ENCODE results near the gene FN1. TPM values are rescaled to one million over a fixed set of nuclear protein-coding genes. Genes with fewer than 3 reads are reported as not detected.

Gene FN1
- total RNA-seq, 8 experiments from 2014 or later: 5.6 to 1,687 (median 166) TPM

DNA sequence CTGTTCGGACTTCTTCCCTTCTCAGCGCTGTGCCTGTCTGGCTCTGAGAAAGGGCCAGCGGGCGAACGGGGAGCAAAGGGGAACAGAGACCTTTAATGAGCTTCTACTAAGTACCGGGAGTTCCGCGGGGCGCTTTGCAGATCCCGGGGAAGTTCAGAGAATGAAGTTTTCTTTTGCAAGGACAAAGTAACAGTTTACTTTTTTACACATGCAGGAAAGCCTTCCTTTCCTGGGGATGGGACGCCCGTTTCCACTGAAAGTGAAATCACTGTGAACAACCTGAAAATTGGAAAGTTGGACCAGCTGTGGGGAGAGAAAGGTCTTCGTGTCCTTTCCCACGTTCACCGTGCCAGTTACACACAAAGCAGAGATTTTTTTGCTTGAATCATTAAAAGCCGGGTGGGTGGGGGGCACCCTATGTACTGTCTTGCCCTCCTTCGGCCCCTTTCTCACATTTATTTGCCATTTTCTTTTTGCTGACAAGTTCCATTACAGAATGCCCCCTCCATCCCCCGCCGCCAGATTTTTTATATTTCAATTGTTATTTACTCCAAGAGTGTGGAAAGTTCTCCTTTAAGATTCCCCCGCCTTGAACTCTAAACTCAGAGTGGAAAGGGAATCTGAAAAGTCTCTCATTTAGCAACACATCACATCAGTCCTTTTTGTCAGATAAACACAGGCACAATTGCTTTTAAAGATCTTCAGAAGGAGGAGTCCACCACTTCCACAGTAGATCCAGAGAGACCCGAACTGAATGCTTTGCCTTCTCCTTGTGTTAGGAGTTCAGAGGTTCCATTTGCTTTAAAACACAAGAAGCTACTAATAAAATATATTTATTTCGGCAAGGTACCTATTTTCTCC lies 1.1 kb upstream of the FN1 start:
- in situ Hi-C loops (cut with MboI; ENCODE audit: low pct_unique_long_range_greater_than_20kb in 2 of 9, low sequenced_read_pairs in 9 of 9, unreplicated experiment in 9 of 9): loop anchor here in 2 of 9 experiments (25.0 kb wide), 1 partner anchor 475 kb away; no protein-coding TSS in a partner anchor
- 0 to 90% (median 11%) methylated on average over 2 to 19 of the region's 22 CpGs for WGBS, 10 experiments
- Histone ChIP-seq H3K4me3 (peak overlapping the region; percentile 63 to 90 (median 68)), H3K27ac (no peak overlapping the region), H3K4me1 (replicated peaks in 1 of 2) (peaks cover 0 to 3% of the 10 kb centered on the region in 2 donors)
- peak in 2 of 8 experiments; percentile 1 to 4 for ATAC-seq (replicated peaks in 6 of 8)

DNA sequence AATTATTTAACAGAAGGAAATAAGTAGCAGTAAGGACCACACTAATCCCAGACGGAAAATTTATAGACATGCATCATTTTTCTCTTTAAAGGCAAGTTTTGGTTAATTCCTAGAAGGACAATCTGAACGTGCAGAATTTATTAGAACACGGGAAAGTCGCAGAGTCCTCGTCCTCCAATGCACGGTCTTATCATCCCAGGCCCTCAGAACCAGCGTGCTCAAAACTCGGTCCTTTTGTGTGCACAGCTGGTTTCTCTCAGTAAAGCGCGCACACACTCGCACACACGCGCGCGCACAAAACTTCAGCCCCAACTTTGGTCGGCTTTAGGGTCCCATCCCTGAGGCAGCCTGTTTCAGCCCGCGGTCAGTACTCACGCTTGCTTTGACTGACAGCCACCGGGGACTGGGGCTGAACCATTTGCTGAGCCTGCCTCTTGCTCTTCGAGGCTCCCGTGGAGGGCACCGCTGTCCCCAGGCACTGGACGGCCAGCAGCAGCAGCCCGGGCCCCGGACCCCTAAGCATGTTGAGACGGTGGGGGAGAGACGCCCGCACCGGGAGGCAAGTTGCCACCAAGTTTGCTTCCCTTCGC lies 493 bp downstream of the FN1 start:
- in situ Hi-C loops (cut with MboI; ENCODE audit: low pct_unique_long_range_greater_than_20kb in 2 of 9, low sequenced_read_pairs in 9 of 9, unreplicated experiment in 9 of 9): loop anchor here in 2 of 9 experiments (25.0 kb wide), 1 partner anchor 477 kb away; no protein-coding TSS in a partner anchor
- Histone ChIP-seq H3K4me1 (replicated peaks in 1 of 2) (peaks cover 0 to 3% of the 10 kb centered on the region in 2 donors), H3K4me3 (peak overlapping the region; percentile 63 to 90 (median 68)), H3K27ac (no peak overlapping the region)
- WGBS, 10 experiments: 0 to 15% (median 2%) methylated on average over 1 to 17 of the region's 31 CpGs
- peak; percentile 20 to 80 (median 68) for ATAC-seq (replicated peaks in 6 of 8)

DNA sequence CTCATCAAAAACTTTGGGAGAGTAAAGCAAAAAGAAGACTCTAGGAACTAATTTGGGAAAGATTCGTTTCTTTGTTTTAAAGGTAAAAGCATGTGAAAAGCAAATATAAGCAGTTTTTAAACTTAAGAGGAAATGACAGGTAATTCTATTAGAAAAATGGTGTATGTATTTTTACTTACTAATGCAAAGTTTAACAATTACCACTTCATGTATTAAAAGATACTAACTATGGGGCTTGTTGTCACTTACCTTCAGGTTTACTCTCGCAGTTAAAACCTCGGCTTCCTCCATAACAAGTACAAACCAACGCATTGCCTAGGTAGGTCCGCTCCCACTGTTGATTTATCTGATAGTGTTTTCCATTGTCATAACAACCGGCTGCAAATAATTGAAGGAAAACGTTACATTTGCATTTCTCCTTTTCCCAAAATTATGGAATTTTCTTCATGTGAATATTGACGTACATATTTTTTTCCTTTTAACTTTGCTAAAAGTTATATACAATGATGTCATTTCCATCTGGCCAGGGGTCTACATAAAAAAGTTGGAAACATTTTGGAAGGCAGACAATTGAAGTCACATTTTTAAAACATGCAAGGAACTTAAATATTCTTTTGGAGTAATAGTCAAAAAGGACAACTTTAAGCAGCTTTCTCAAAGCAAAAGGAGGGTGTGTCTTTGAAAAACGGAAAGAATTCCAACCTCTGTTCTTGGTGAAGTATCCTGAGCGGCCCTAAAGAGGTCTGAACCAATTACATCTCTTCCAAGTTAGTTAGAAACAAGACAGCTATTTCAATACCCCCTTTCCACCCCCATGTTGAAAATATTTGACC lies 1.2 kb downstream of the FN1 start:
- in situ Hi-C loops (cut with MboI; ENCODE audit: low pct_unique_long_range_greater_than_20kb in 2 of 9, low sequenced_read_pairs in 9 of 9, unreplicated experiment in 9 of 9): loop anchor here in 2 of 9 experiments (25.0 kb wide), 1 partner anchor 478 kb away; no protein-coding TSS in a partner anchor
- ATAC-seq (replicated peaks in 6 of 8): no peak
- no peak overlapping the region for H3K27ac ChIP-seq
- WGBS, 10 experiments: 13 to 62% (median 50%) methylated on average over 3 to 10 of the region's 10 CpGs
- H3K4me1 ChIP-seq (replicated peaks in 1 of 2): peaks cover 0 to 3% of the 10 kb centered on the region in 2 donors
- peak overlapping the region in 1 of 5 donors; percentile 63 for H3K4me3 ChIP-seq

DNA sequence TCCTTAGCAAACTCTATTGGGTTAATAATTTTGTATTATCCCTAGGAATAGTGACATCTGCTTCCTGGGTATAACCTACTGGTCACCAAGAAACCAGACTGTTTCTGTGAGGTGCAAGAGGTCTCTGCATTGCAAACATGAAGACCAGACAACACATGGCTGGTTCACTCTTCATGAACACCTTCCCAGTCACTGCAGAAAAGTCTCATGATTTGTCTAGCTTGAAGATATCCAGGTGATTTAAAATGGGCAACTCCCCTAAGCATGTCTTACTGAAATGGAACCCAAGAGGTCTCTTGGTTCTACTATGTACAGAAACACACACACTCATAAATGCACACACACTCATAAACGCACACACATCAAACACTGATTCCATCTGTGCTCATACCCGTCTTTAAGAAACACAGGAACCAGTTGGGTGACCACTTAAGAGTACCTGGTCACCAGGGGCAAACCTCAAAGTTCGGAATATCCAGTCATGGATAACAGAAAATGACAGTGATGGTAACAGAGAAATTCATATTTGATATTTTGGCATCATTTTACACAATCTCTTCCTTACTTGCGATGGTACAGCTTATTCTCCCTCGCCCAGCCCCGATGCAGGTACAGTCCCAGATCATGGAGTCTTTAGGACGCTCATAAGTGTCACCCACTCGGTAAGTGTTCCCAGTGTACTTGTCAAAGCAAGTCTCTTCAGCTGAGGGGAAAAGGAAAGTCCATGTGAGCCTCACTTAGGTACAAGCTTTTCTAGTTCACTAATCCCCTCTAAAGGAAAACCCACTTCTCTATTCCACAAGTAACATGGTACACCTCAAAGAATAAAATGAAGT lies 2.9 kb downstream of the FN1 start:
- in situ Hi-C loops (cut with MboI; ENCODE audit: low pct_unique_long_range_greater_than_20kb in 2 of 9, low sequenced_read_pairs in 9 of 9, unreplicated experiment in 9 of 9): loop anchor here in 2 of 9 experiments (25.0 kb wide), 1 partner anchor 479 kb away; no protein-coding TSS in a partner anchor
- 89 to 100% (median 100%) methylated on average over 2 to 8 of the region's 8 CpGs; no CpG with 5 or more reads in 3 of the 10 experiments for WGBS, 10 experiments
- Histone ChIP-seq H3K4me1 (replicated peaks in 1 of 2) (peaks cover 0 to 3% of the 10 kb centered on the region in 2 donors), H3K4me3 (no peak overlapping the region), H3K27ac (no peak overlapping the region)
- ATAC-seq (replicated peaks in 6 of 8): no peak

DNA sequence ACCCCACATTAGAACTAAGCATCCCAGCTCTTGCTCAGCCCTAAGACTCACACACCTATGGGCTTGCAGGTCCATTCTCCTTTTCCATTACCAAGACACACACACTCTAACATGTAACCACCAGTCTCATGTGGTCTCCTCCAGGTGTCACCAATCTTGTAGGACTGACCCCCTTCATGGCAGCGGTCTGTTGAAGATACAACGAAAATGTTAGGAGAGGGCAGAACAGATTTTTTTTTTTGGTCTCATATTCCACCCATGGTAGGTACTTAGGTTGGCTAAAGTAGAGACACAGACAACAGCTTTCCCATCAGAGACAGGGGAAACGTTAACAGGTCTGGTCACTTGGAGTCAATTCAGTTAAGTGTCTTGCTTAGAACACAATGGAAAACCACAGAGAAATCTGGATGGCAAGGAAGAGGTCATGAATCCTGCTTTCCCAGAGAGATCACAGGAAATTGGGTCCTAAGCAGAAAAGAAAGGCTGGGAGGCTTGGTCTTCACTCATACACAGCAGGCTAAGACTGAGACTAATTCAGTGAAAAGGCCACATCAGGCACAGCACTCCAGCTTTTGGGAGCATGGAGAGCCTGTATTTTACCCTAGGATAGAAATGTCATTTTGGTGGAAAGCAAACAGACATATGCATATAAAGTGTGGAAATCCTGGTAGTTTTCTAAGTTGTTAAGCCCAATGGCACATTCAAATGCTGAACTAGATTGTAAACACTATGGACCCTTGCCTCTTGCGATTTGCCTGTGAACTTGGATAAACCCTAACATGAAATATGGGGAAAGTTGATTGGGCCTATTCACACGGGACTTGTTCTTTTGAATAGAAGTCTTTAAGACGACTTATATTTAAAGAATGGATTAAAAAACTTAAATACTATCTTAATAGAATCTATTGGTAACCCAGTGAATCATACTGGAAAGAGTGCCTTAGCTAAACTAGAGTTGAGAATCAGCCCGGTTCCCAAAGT lies 3.8 kb downstream of the FN1 start:
- ATAC-seq (replicated peaks in 6 of 8): no peak
- Histone ChIP-seq H3K4me1 (replicated peaks in 1 of 2) (peaks cover 0 to 2% of the 10 kb centered on the region in 2 donors), H3K27ac (no peak overlapping the region), H3K4me3 (no peak overlapping the region)
- in situ Hi-C loops (cut with MboI; ENCODE audit: low pct_unique_long_range_greater_than_20kb in 2 of 9, low sequenced_read_pairs in 9 of 9, unreplicated experiment in 9 of 9): loop anchor here in 2 of 9 experiments (25.0 kb wide), 1 partner anchor 480 kb away; no protein-coding TSS in a partner anchor
- 65 to 100% (median 90%) methylated on average over 1 to 7 of the region's 7 CpGs for WGBS, 10 experiments

DNA sequence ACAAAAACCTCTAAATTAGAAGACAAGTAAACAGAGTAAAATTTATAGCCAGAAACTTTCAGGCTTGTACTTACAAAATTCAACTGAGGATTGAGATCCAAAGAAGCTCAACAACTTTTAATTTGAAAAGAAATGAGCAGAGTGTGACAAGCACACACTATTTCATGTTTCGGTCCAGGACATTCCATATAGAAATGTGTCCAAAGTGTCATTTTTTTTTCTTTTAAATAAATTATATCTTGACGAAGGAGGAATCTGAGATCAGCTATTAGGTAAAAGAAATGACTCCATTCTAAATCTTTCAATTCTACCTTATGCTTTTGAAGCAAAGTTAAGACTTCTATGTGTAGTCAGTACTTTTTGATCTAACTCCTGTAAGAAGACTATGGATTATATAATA lies 4.6 kb downstream of the FN1 start:
- WGBS, 10 experiments: 29 to 100% (median 88%) methylated on average over 1 to 2 of the region's 2 CpGs; no CpG with 5 or more reads in 1 of the 10 experiments
- ATAC-seq (replicated peaks in 6 of 8): no peak
- Histone ChIP-seq H3K4me3 (no peak overlapping the region), H3K27ac (no peak overlapping the region), H3K4me1 (replicated peaks in 1 of 2) (no peaks in the 10 kb centered on the region)
- in situ Hi-C loops (cut with MboI; ENCODE audit: low pct_unique_long_range_greater_than_20kb in 2 of 9, low sequenced_read_pairs in 9 of 9, unreplicated experiment in 9 of 9): loop anchor here in 2 of 9 experiments (25.0 kb wide), 1 partner anchor 481 kb away; no protein-coding TSS in a partner anchor

DNA sequence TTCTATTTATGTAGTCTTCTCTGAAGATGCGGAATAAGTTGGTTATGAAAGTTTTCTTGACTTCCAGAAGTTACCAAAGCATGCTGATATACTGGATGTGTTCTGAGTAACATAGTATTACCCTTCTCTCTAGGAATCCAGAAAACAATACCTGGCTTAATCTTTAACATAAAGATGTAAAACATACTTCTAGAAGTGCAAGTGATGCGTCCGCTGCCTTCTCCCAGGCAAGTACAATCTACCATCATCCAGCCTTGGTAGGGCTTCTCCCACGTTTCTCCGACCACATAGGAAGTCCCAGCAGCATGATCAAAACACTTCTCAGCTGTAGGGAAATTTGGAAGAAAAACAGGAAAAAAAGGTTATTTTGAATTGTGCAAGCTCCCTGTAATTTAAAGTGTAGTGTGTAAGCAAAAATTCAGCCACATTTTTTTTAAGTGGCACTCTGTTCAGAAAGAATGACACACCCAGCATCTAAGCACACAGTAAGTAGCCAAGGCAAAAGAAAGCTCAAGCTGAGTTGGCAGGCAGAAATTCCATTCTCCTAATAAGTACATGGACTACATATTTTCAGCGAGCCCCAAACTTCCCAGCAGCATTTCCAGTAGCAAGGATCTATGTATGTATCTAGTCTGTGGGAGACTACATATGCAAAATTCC lies 5.2 kb downstream of the FN1 start:
- no peak overlapping the region for H3K27ac ChIP-seq
- H3K4me3 ChIP-seq: no peak overlapping the region
- ATAC-seq (replicated peaks in 6 of 8): peak in 3 of 8 experiments; percentile 3 to 32 (median 13)
- no peaks in the 10 kb centered on the region for H3K4me1 ChIP-seq (replicated peaks in 1 of 2)
- in situ Hi-C loops (cut with MboI; ENCODE audit: low pct_unique_long_range_greater_than_20kb in 2 of 9, low sequenced_read_pairs in 9 of 9, unreplicated experiment in 9 of 9): loop anchor here in 2 of 9 experiments (25.0 kb wide), 1 partner anchor 482 kb away; no protein-coding TSS in a partner anchor
- 14 to 96% (median 80%) methylated on average over 2 to 6 of the region's 6 CpGs; no CpG with 5 or more reads in 1 of the 10 experiments for WGBS, 10 experiments

DNA sequence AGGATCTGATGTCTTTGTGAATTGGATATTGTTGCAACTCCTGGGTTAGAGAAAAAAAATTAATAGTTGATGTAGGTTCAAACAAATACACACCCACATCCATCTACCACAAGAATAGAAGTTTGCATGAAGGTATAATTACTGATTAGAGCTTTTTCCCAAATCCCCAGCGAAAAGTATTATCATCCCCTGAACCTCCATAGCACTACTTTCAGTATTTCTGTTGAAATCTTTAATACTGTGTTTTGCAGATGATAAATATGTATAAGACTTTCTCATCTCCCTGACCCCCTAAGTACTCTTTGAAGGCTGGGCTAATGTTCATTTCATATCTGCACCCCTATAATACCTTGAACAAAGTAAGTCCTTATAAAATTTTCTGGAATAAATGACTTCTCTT lies 6.4 kb downstream of the FN1 start:
- H3K4me1 ChIP-seq (replicated peaks in 1 of 2): no peaks in the 10 kb centered on the region
- H3K27ac ChIP-seq: no peak overlapping the region
- in situ Hi-C loops (cut with MboI; ENCODE audit: low pct_unique_long_range_greater_than_20kb in 2 of 9, low sequenced_read_pairs in 9 of 9, unreplicated experiment in 9 of 9): loop anchor here in 2 of 9 experiments (25.0 kb wide), 1 partner anchor 483 kb away; no protein-coding TSS in a partner anchor
- no peak overlapping the region for H3K4me3 ChIP-seq
- ATAC-seq (replicated peaks in 6 of 8): no peak
- 100% methylated on average over 1 of the region's 1 CpG; no CpG with 5 or more reads in 6 of the 10 experiments for WGBS, 10 experiments

DNA sequence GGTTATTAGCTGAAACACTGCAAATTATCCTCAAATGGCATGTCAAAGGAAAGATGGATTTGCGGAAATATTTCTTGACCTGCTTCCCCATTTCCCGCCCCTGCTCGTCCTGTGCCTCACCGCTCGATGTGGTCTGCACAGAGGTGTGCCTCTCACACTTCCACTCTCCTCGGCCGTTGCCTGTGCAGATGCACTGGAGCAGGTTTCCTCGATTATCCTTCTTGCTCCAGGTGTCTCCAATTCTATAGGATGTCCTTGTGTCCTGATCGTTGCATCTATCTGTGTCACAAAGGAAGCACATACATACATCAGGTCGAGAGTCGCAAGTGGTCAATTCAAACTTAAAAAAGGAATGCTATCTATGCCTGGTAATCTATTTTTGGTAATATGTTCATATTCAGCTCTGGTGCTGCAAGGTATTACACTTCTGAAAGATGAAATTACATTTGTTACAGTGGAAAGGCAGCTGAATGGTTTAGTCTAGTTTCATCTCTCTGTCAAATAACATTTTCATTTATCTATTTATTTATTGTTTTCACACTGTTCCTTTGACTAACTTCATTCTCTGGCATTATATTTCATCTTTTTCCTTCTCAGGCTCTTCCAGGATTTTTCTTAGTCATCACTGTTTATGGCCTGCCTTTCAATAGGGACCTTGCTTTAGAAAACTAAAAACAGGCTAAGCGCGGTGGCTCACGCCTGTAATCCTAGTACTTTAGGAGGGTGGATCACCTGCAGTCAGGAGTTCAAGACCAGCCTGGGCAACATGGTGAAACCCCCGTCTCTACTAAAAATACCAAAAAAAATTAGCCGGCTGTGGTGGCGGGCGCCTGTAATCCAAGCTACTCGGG lies 7.6 kb downstream of the FN1 start:
- no peak for ATAC-seq (replicated peaks in 6 of 8)
- in situ Hi-C loops (cut with MboI; ENCODE audit: low pct_unique_long_range_greater_than_20kb in 2 of 9, low sequenced_read_pairs in 9 of 9, unreplicated experiment in 9 of 9): loop anchor here in 2 of 9 experiments (25.0 kb wide), 1 partner anchor 484 kb away; no protein-coding TSS in a partner anchor
- no peak overlapping the region for H3K4me3 ChIP-seq
- H3K4me1 ChIP-seq (replicated peaks in 1 of 2): no peaks in the 10 kb centered on the region
- WGBS, 10 experiments: 88 to 100% (median 95%) methylated on average over 4 to 14 of the region's 19 CpGs; no CpG with 5 or more reads in 1 of the 10 experiments
- no peak overlapping the region for H3K27ac ChIP-seq

DNA sequence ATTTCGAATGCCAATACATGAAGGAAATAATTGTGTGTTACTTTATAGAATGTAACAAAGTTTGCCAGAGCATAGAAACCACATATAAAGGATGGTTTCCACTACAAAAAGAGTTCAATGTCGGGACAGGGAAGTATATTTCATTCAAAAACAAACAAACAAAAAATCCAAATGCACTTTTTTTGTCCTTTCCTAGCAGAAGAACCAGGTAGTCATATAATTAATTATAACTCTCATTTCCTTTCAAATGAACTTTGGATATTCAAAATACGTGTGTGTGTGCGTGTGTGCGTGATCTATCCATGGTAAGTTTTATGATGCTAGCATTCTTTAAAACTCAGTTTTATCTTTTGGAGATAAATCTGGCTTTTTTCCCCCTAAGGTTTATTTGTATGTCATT lies 8.3 kb downstream of the FN1 start:
- H3K4me3 ChIP-seq: no peak overlapping the region
- no peak for ATAC-seq (replicated peaks in 6 of 8)
- in situ Hi-C loops (cut with MboI; ENCODE audit: low pct_unique_long_range_greater_than_20kb in 2 of 9, low sequenced_read_pairs in 9 of 9, unreplicated experiment in 9 of 9): loop anchor here in 2 of 9 experiments (25.0 kb wide), 1 partner anchor 485 kb away; no protein-coding TSS in a partner anchor
- WGBS, 10 experiments: 85 to 100% (median 96%) methylated on average over 4 to 5 of the region's 5 CpGs
- H3K27ac ChIP-seq: no peak overlapping the region
- H3K4me1 ChIP-seq (replicated peaks in 1 of 2): no peaks in the 10 kb centered on the region

Data from motor neuron (in vitro differentiated cells).